Measurements from ENCODE around the gene UBE3C. TPM values are rescaled to one million over a fixed set of nuclear protein-coding genes. Genes with fewer than 3 reads are reported as not detected.
A peak's percentile ranks its signal among the peaks of the same experiment; 100 is the strongest.

The UBE3C gene
- total RNA-seq, 1 donor from 2014 or later, result 77.9 TPM

GRCh38 chr7:157291404-157292080, 152.8 kb downstream of the UBE3C start:
- DNase-seq (ENCODE audit: low read depth in 2 of 2), result no peak

GRCh38 chr7:157292258-157292657, 153.5 kb downstream of the UBE3C start:
- no peak for DNase-seq (ENCODE audit: low read depth in 2 of 2)

- no peak for DNase-seq (ENCODE audit: low read depth in 2 of 2)
Measured at GRCh38 chr7:157292770-157293412, 154.2 kb downstream of the UBE3C start.

GRCh38 chr7:157293413-157293788, 154.7 kb downstream of the UBE3C start:
- DNase-seq (ENCODE audit: low read depth in 2 of 2), result no peak

GRCh38 chr7:157294773-157295172, 156.0 kb downstream of the UBE3C start:
- DNase-seq (ENCODE audit: low read depth in 2 of 2), result no peak

GRCh38 chr7:157295338-157295737, 156.6 kb downstream of the UBE3C start:
- no peak for DNase-seq (ENCODE audit: low read depth in 2 of 2)

- DNase-seq (ENCODE audit: low read depth in 2 of 2), result no peak
Measured at GRCh38 chr7:157297185-157297584, 158.5 kb downstream of the UBE3C start.

- DNase-seq (ENCODE audit: low read depth in 2 of 2), result no peak
Measured at GRCh38 chr7:157299317-157299612, 160.5 kb downstream of the UBE3C start.

- DNase-seq (ENCODE audit: low read depth in 2 of 2), result no peak
Measured at GRCh38 chr7:157299613-157300368, 161.1 kb downstream of the UBE3C start.

- no peak for DNase-seq (ENCODE audit: low read depth in 2 of 2)
Measured at GRCh38 chr7:157300369-157300825, 161.7 kb downstream of the UBE3C start.

- no peak for DNase-seq (ENCODE audit: low read depth in 2 of 2)
Measured at GRCh38 chr7:157301610-157302120, 162.9 kb downstream of the UBE3C start.

- no peak for DNase-seq (ENCODE audit: low read depth in 2 of 2)
Measured at GRCh38 chr7:157306846-157307838, 168.4 kb downstream of the UBE3C start.

GRCh38 chr7:157309988-157310668, 171.4 kb downstream of the UBE3C start:
- peak; percentile 70 to 71 for DNase-seq (ENCODE audit: low read depth in 2 of 2)

- no peak for DNase-seq (ENCODE audit: low read depth in 2 of 2)
Measured at GRCh38 chr7:157310676-157311185, 172.0 kb downstream of the UBE3C start.

GRCh38 chr7:157312941-157313340, 174.2 kb downstream of the UBE3C start:
- no peak for DNase-seq (ENCODE audit: low read depth in 2 of 2)

GRCh38 chr7:157313645-157314044, 174.9 kb downstream of the UBE3C start:
- no peak for DNase-seq (ENCODE audit: low read depth in 2 of 2)

- peak in 1 of 2 donors; percentile 37 for DNase-seq (ENCODE audit: low read depth in 2 of 2)
Measured at GRCh38 chr7:157318015-157318706, 179.4 kb downstream of the UBE3C start.

Data from dermis microvascular lymphatic vessel endothelial cell (primary cell).